ENCODE measurements around the gene CAPN7. TPM values are rescaled to one million over a fixed set of nuclear protein-coding genes. Genes with fewer than 3 reads are reported as not detected.

CAPN7 gene
- total and polyA plus RNA-seq, 2 donors (not counting 1 experiment from before 2014, with no cell fraction given) = 40.4 to 85.9 TPM

DNA sequence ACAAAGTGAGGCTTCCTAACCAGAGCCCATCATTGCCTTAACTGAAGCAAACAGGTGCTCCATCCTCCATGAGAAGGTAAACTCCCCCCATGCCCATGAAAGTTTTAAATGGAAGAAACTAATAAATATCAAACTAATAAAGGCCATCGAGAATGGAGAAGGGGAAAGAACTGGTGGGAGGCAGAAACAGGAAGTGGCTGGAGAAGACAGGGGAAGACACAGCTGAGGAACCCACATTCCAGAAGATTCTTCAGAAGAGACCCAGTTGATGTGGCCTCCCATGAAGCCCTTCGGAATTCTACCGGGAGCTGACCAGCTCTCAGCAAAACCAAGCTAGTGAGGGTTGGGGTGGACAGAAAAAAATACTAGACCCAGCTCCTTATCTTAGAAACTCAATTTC is 84.7 kb downstream of the CAPN7 start:
- peak overlapping the region; percentile 58 to 87 for H3K27ac ChIP-seq (ENCODE audit: low read length in 2 of 2)
- no peaks in the 10 kb centered on the region for H3K9me3 ChIP-seq (ENCODE audit: control extremely low read depth in 1 of 3, control insufficient read depth in 2 of 3, insufficient read depth in 1 of 3, low read length in 2 of 3)
- ChIA-PET POLR2A (interaction anchor here (1.2 kb wide), 1 partner anchor 17 kb away, joined by 4 read pairs; no protein-coding TSS in a partner anchor), CTCF (interaction anchor here (0.8 to 2.6 kb wide), 8 partner anchors 9 to 87 kb away, joined by 3 to 9 read pairs (median 4); no protein-coding TSS in a partner anchor)
- H3K79me2 ChIP-seq (ENCODE audit: control insufficient read depth, insufficient read depth, low read length) = peaks cover 79% of the 10 kb centered on the region
- DNase-seq (no peak), ATAC-seq (ENCODE audit: low read depth) (no peak)
- H4K20me1 ChIP-seq (ENCODE audit: control insufficient read depth, insufficient read depth, low read length, poor library complexity, severe bottlenecking) = peaks cover 65% of the 10 kb centered on the region
- no CpG with 5 or more reads among the region's 3 CpGs for WGBS (ENCODE audit: insufficient coverage)
- H3K27me3 Mint-ChIP-seq = no peaks in the 10 kb centered on the region
- H3K4me2 ChIP-seq (replicated peaks; ENCODE audit: low read depth, low read length, poor library complexity, severe bottlenecking) = peak overlapping the region; percentile 68
- peak overlapping the region; percentile 97 for H3K27ac Mint-ChIP-seq
- peak overlapping the region; percentile 44 for H3K4me3 Mint-ChIP-seq
- peaks cover 88 to 90% of the 10 kb centered on the region in 2 donors for H3K4me1 ChIP-seq (ENCODE audit: control insufficient read depth in 2 of 2, insufficient read depth in 2 of 2, low read length in 2 of 2)
- no peak overlapping the region for H2AFZ ChIP-seq (ENCODE audit: insufficient read depth, low read depth, low read length, poor library complexity, severe bottlenecking)
- TF ChIP-seq EZH2 (IDR thresholded peaks at IDR 0.05; ENCODE audit: borderline replicate concordance, insufficient read depth, low read depth, low read length, poor library complexity, severe bottlenecking) (no peak), CTCF (IDR thresholded peaks at IDR 0.05) (no peak)
- H3K9ac ChIP-seq (ENCODE audit: low read length) = peak overlapping the region; percentile 41
- no peaks in the 10 kb centered on the region for H3K9me3 Mint-ChIP-seq (ENCODE audit: insufficient read depth)
- H3K36me3 ChIP-seq (replicated peaks in 1 of 2; ENCODE audit: control extremely low read depth in 1 of 2, control insufficient read depth in 1 of 2, extremely low read depth in 1 of 2, insufficient read depth in 2 of 2, low read length in 1 of 2) = peaks cover 2 to 36% of the 10 kb centered on the region in 2 experiments
- peak overlapping the region in 1 of 5 experiments; percentile 27 for H3K4me3 ChIP-seq (ENCODE audit: control extremely low read depth in 1 of 5, extremely low read depth in 1 of 5, insufficient read depth in 1 of 5, low read depth in 2 of 5, low read length in 4 of 5)
- intact Hi-C loops (cut with micrococcal nuclease) = no loop called here
- H3K27me3 ChIP-seq (replicated peaks in 1 of 4; ENCODE audit: control extremely low read depth in 1 of 4, control insufficient read depth in 3 of 4, insufficient read depth in 4 of 4, low read length in 3 of 4) = no peaks in the 10 kb centered on the region
- H3K4me1 Mint-ChIP-seq = peaks cover 91% of the 10 kb centered on the region
